ENCODE measurements around the gene KLC1.
"Not testable (repeated sequence)": the region's sequence is repeated elsewhere in the genome, so short reads cannot be mapped to it uniquely, and the experiment has no call there.

Gene KLC1

GRCh38 chr14:103625356-103626095 lies 3.5 kb upstream of the KLC1 start:
- peak in 2 of 4 experiments; percentile 25 to 26 for DNase-seq

- DNase-seq: no peak
These were observed 2.7 kb upstream of the KLC1 start for GRCh38 chr14:103626146-103626850.

GRCh38 chr14:103627073-103628025 lies 1.7 kb upstream of the KLC1 start:
- no peak for DNase-seq

- peak; percentile 79 to 90 (median 88) for DNase-seq
These were observed 759 bp upstream of the KLC1 start for GRCh38 chr14:103628221-103628683.

- DNase-seq: peak; percentile 41 to 80 (median 62)
These were observed 601 bp downstream of the KLC1 start for GRCh38 chr14:103629503-103630121.

- no peak for DNase-seq
These were observed 1.5 kb downstream of the KLC1 start for GRCh38 chr14:103630364-103631108.

GRCh38 chr14:103633391-103633790 lies 4.4 kb downstream of the KLC1 start:
- no peak for DNase-seq

GRCh38 chr14:103634156-103634555 lies 5.1 kb downstream of the KLC1 start:
- no peak for DNase-seq

- no peak for DNase-seq
These were observed 9.6 kb downstream of the KLC1 start for GRCh38 chr14:103638594-103638993.

- no peak for DNase-seq
These were observed 12.2 kb downstream of the KLC1 start for GRCh38 chr14:103641161-103641560.

- no peak for DNase-seq
These were observed 17.2 kb downstream of the KLC1 start for GRCh38 chr14:103646189-103646588.

GRCh38 chr14:103649001-103649400 lies 20.0 kb downstream of the KLC1 start:
- DNase-seq: no peak

- no peak for DNase-seq
These were observed 21.2 kb downstream of the KLC1 start for GRCh38 chr14:103650213-103650612.

- DNase-seq: no peak
These were observed 22.6 kb downstream of the KLC1 start for GRCh38 chr14:103651585-103651984.

- no peak for DNase-seq
These were observed 23.8 kb downstream of the KLC1 start for GRCh38 chr14:103652806-103653205.

GRCh38 chr14:103653336-103653735 lies 24.3 kb downstream of the KLC1 start:
- not testable (repeated sequence) for DNase-seq

GRCh38 chr14:103653805-103654204 lies 24.8 kb downstream of the KLC1 start:
- no peak for DNase-seq

- no peak for DNase-seq
These were observed 25.6 kb downstream of the KLC1 start for GRCh38 chr14:103654619-103655018.

GRCh38 chr14:103656031-103656755 lies 27.2 kb downstream of the KLC1 start:
- peak; percentile 55 to 76 (median 74) for DNase-seq

- no peak for DNase-seq
These were observed 27.7 kb downstream of the KLC1 start for GRCh38 chr14:103656756-103657133.

- peak; percentile 44 to 77 (median 67) for DNase-seq
These were observed 28.5 kb downstream of the KLC1 start for GRCh38 chr14:103657471-103657870.

Data from suppressor macrophage (primary cell).